Renal pelvis (tissue), 4 donors: Measurements from ENCODE around the gene SLC41A1. TPM values are rescaled to one million over a fixed set of nuclear protein-coding genes. Genes with fewer than 3 reads are reported as not detected.

ENCODE experiments used
- DNase-seq: peaks from one replicate; pipeline ENCODE4 v3.0.0-alpha.2; 2013
- polyA plus RNA-seq, 3 donors: library from polyadenylated mRNA; unstranded; fragments of 120-200 nt; gene quantifications; one replicate each; pipeline ENCODE4 v1.2.1, GENCODE V29; 2013; ENCODE audit not compliant: insufficient read length in 3 of 3

Gene SLC41A1
- polyA plus RNA-seq, 3 donors, result 28.9 to 31.7 (median 30.8) TPM

DNA sequence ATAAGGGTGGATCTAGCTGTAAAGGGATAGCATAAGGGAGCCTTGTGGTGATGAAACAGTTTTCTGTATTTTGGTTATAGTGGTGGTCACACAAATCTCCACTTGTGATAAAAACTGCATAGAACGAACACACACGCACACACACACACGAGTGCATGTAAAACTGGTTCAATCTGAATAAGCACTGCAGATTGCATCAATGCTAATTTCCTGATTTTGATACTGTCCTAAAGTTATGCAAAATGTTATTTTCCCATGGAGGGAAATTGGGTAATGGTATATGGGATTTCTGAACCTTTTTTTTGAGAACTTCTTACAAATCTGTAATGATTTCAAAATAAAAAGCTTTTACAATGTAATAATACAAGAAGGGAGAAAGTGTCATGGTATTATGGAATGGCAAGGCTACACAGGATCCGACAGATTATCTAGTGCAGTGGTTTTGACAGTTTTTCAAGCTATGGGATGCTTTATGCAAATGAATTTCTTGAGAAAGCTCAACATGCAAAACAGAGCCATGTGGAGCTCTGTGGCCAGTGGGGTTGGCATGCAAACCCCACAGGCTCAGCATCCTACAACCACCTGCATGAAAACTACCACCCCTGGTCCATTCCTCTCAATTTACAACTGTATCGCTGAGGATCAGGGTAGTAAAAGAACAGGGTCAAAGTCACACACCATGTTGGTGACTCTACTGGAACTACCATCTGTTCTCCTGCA is 18.8 kb downstream of the SLC41A1 start:
- no peak for DNase-seq

DNA sequence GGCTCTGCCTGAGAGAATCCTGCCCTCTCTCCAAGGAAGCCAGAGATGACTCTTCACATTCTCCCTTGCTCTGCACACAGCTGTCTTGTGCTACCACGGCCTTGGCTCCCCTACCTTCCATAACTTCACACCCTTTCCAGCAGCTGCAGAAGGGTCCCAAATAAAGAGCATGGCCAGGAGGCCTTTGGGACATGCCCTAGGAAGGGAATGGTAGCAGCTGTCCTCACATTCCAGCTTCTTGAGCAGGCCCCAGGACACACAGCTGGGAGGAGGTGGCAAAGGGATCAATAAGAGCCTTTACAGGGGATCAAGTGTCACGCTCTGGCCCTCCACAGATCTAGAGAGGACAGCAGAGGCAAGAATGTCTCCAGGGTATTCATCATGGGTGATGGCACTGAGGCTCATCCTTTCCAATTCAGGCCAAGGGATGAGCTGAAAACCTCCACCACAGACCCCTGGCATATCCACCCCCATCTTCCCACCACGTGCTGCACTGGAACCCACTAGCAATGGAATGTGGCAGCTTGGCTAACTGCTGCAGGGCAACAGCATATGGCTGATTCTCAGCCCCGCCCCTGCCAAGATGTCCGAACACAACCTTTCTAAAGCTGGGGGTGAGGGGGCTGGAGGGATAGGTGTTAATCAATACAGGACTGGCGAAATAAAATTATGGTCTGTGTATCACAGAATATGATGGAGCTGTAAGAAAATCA is 19.9 kb downstream of the SLC41A1 start:
- no peak for DNase-seq

DNA sequence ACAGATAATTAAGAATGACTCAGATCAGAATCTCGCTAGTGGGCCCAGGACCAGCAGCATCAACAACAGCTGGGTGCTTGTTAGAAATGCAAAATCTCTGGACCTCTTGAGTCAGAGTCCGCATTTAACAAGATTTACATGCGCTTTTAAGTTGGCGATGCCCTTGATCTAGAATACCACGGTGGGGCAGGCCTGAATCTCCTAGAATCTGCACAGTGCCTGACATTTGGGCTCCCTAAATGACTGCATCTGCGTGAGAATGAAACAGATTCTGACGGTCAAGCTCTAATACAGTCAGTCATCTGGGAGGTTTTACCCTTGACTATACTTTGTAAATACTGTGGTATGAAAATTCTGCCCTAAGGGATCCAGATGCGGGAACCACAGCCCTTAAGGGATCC is 20.5 kb downstream of the SLC41A1 start:
- DNase-seq, result no peak

DNA sequence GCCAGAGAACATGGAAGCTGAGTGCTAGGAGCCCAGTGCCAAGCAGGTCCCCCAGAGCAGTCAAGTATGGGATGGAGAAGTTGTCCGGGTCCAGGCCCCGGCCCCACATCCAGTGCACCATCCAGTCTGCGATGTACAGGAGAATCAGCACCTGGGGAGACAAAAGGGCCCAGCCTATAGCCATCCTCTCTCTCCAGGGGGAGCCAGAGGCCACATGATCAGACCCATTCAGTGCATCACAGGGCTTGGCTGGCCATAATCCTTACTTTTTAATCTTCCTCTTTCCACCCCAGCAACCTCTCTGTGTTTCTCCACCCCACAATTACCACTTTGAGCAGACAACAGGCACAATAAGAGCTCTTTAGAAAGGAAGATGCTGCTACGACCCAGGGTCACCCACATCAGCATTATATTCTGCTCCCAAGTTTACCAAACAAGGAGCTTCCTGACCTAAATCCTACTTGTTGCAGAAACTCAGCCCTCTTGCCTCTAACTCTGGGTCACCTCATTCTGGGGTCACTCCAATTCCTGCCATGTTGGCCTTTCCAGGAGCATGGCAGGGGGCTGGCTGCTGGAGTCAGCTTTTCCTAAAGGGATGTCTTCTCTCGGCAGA is 21.3 kb downstream of the SLC41A1 start:
- no peak for DNase-seq

DNA sequence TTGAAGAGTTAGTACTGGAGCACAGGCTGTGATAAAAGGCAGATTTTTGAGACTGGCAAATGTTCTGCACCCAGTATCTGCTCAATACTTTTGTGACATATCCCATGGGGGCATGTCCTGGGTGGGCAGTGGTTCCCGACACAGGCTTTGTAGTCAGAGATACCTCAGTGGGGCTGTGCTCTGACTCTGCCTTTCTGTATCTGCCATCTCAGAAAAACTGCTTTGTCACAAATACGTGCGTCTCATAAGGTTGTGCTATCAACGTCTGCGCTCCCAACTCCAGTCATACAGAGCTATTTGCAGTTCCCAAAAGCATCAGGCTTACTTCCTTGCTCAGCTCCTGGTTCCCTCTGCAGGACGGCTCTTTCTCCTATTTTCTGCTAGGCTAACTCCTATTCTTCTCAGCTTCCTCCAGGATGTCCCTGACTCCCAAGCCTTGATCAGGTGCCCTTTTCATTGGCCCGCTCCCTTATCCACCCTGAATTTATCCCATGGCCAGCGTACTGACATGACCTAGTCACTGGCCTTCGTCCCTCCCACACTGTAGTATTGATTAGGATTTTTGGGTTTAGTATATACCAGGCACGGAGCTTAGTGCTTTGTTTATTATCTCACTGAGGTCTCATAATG is 25.6 kb downstream of the SLC41A1 start:
- no peak for DNase-seq

DNA sequence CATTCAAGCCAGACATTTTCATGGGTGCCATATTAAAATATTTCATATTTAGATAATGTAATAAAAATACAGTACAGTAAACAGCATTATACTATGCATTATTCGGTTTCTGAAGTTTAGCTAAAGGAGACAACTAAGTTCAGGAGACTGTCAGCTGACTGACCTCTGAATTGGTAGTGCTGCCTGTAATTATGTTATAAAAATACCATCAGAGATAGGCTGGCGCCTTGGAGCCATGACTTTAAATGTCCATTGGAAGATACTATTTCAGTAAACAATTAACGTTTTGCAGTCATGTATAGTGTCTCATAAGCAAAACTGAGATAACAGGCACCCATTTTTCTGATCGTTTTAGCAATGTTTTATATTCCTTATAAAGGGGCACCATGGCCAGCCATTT is 26.4 kb downstream of the SLC41A1 start:
- DNase-seq, result no peak

DNA sequence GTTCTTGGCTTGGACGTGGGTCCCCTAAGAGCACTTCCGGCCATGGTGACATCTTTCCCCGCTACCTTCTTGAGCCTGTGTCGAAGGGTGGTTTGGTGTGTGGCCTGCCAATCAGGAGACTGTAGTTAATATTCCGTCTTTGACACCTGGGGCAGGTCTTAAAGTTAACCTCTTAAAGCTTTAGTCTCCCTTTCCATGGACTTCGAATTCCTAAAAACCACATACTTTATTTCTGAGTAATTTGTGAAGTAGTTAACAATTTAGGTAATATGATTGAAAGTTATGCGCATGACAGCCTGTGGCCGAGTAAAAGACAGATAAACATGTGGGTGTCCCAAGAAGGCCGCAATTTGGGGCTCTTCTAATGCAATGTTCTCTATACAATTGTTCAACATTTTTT is 27.6 kb downstream of the SLC41A1 start:
- no peak for DNase-seq

DNA sequence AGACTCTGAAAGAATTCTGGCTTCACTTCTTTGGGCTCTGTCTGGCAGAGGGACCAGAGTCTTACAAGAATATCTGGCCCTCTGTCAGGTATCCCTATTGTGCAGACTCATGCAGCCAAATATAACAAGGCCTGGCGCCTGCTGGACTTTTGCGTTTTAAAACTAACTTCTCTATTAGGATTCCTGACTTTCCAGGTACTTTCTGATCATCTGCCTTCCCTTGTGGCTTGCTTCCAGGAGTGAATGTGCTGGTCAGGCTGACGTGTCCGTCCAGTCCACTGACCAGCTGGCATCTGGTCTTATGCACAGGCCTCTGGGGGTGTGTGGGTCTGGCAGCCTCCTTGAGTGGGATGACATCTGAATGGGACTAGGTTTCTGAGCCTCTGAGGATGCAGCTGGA is 29.1 kb downstream of the SLC41A1 start:
- DNase-seq, result no peak

DNA sequence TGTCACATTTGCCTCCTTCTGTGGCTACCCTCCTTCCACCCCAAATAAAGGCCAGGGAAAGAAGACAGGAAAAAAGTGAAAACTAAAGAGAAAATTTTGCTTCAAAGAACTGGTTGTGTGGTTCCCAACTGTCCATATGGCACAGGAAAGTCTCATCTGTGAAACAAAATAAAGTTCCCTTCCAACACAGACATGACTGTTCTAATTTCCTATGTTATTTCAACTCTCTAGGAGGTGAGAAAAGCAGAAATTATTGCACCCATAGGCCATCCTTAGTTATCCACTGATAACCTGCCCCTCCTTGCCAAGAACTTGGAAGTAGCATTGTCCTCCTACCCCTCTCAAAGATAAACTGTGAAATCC is 29.6 kb downstream of the SLC41A1 start:
- no peak for DNase-seq

DNA sequence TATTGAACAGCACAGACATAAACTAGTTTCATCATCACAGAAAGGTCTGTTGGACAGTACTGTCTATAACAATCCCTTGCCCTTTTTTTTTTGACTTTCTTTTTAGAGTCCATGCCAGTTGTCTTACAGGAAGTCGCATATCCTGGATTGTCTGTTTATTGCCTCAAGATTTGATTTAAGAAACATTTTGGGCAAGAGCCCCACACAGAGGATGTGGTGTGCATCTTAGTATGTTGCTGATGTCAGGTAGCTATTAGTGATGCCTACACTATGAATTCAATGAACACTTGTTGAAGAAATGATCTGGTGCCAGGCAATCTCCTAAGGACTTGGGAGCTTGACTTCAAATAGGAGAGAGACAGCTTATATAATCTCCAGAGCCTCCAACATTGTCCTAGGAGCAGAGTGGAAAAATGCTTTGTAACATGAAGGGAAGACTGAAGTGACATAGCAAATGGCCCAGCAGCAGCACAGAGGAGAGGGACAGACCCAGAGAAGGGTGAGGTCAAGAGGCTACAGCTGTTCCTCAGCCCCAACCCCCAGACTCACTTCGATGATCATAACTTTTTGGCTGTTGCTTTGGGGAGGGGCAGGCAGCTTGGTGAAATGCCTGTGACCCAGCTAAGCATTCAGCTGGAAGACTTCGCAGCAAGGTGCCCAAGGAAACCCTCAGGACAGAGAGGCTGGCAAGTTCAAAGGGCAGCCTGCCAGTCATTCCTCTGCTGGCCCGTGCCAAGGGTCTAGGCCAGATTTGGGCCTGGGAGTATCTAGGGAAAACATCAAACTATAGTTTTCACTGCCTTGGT is 30.2 kb downstream of the SLC41A1 start:
- DNase-seq, result no peak

DNA sequence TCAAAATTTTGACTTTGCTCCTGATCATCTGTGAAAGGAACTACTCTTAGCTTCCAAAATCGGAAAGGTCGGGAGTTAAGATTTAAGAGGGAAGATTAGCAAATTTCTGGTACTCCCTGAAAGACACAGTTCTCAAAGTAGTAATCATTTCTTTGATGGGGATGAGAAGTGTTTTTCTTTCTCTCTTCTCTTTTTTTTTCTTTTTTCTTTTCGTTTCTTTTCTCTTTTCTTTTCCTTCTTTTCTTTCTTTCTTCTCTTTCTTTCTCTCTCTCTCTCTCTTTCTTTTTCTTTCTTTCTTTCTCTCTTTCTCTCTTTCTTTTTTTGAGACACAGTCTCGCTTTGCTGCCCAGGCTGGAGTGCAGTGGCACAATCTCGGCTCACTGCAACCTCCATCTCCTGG is 32.7 kb downstream of the SLC41A1 start:
- no peak for DNase-seq

DNA sequence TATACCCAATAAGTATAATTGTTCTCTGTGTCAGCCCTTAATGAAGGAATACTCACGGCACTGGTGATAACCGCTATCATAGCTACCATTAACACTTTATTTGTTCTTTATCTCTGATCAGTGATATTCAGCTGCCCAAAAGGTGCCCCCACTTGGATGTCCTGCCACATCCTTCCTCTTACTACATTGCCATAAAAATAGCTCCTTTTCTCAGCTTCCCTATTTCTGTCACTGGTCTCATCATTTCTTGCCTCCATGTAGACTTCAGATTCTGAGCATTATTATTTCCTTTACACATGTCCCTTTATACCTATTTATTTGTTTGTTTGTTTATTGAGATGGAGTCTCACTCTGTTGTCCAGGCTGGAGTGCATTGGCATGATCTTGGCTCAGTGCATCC is 35.0 kb downstream of the SLC41A1 start:
- no peak for DNase-seq

DNA sequence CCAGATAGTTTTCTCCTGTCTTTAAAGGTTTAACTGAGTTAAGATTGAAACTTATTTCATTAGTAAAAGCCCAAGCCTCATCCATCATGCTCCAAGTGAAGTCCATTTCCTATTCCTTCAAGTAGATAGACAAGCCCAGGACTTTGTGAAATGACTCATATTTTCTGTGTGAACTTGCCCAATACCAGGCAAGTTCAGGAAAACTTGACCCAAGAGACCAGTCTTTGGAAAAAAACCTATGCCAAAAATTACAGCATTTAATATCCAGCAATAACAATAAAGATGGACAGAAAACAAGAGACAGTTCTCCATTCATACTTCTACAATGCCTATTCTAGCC is 37.3 kb downstream of the SLC41A1 start:
- no peak for DNase-seq

DNA sequence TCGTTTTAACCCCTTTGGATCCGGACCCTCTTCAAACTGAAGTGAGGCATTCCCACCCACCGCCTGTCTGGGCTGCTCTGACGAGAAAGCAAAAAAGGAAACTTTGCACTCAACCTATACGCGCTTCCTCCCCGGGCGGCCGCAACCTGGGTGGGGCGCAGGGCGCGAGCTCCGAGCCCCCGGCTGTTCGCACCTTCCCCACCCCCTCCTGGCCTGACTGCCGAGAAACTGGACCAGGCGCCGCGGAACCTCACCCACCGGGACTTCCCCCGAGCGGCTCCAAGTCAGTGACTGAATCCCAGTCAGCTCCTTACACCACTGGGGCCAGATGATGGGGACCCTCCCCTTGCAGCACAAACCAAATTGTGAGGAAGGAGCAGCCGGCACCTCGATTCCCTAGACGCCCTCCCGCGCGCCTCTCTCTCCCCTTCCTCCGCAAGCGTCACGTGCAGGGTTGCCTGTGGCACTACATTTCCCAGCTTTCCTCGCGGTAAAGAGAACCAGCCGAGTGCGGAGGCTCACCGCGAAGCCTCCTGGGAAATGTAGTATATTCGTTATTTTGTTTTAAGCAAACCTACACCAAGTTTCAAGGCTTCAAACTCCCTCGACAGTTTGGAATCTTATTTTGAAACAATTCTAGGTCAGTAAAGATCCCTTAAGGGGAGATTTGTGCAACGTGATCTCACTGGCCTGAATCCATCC is 37.8 kb downstream of the SLC41A1 start, which contains the start of gene RAB29:
RAB29 (minus strand) TSS at position 468 of the 702 bp plus-strand sequence. CDS start 526 bp downstream, outside the sequence.
- DNase-seq, result peak; percentile 59

DNA sequence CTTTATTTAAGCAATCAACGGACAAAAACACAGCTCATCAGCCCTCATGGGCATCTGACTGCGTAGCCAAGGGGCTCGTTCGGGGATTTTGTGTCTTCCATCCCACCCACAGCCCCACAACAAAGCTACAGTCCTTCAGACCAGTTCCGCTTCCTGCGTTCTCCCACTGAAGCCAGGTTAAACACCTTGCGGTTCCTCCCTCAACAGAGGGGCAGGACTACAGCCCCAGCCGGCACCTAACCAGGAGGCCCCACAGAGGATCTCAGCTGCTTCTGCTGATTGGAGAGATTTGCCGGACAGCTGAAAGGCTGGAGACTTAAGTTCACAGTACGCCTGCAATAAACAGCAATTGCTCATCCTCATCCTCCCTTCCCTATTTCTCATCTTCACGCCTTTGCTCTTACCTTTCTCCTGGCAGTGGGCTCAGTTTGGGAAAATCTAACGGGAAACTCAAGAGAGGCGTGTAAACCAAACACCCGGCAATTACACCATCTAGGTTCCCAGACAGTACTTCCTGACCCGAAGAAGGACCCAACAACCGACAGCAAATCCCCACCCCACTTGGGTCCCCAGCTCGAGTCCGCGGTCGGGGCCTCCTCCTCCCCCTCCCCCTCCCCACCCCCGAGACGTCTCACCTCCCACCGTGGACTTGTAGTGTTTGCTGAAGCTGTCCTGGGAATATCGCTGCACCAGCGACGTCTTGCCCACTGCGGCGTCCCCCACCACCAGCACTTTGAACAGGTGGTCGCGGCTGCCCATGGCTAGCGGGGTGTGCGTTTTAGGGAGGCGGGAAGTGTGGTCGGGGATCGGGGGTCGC is 38.6 kb downstream of the SLC41A1 start:
- DNase-seq, result no peak

DNA sequence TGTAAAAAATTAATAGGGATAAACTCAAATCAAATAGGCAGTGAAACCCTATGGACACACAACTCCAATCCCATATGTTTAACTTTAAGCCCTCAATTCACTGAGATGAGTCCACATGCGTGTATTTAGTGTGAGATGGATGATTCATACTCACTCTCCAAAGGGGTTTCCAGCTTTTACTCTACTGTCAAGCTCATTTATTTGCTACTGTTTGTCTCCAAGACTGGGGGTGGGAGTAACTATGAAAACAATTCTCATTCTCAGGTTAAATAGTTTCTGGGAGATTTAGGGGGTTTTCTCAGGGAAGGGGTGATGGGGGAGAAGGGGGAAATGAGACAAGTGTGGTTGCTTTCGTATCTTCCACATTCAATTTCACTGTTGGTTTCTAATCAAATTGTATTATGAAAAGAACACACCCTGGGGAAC is 40.4 kb downstream of the SLC41A1 start:
- DNase-seq, result no peak

DNA sequence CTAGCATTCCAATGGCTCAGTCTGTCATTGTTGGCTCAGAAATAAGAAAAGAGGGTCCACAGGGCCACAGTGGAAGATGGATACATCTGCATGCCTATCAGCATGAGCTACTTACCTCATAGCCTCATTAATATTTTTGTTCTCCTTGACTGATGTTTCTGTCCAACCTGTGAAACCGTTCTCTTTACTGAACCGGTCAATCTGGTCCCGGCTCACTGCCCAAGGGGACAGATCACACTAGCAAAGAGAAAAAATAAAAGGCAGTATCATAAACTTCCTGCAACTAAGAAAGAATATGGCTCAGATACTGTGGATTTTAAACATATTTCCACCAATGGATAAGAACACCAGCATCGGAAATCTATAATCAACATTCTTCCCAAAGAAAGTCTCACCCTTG is 42.4 kb downstream of the SLC41A1 start:
- DNase-seq, result no peak

DNA sequence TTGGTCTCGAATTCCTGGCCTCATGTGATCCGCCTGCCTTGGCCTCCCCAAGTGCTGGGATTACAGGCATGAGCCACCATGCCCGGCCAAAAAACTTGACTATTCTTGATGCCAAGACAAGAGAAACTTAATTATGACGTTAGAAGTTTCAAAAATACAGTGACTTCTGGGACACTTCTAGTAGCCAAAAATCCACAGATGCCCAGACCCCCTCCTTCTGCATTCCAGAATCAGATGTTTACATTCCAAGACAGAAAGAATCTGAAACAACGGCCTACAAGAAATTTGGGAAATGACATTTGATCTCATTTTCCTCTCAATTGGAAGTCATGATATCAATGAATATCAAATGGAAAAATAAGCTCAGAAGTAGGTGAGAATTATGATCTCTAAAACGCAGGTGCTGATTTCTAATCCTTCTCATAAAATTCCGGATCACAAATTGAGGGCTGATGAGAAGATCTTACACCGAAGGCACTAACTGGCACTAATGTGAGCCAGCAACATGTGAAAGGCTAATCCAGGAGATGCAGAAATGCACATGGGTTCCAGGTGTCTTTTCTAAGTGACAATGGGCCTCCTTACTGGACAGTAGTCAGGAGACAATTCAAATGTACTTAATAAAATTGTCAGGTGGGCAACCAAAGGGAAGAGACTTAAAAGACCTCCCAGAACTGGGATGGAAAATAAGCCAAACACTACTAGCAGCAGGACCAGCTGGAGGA is 43.2 kb downstream of the SLC41A1 start:
- DNase-seq, result no peak

DNA sequence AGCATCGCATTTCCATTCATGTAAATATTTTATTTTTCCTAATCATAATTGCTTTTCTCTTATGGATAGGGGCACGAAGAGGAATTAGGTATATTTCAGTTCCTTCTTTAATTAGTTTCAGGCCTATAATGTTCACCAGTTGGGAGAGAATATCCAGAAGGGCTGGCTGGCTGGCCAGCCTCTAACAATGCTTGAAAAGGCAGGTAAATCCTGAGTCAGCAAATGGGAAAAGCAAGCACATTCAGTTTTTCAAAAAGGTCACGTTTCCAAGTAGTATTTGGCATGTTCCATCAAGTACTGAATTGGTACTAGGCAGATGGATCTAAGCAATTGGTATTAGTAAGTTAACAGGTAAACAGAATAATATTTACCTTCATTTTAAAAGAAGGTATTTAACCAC is 45.8 kb downstream of the SLC41A1 start:
- no peak for DNase-seq

DNA sequence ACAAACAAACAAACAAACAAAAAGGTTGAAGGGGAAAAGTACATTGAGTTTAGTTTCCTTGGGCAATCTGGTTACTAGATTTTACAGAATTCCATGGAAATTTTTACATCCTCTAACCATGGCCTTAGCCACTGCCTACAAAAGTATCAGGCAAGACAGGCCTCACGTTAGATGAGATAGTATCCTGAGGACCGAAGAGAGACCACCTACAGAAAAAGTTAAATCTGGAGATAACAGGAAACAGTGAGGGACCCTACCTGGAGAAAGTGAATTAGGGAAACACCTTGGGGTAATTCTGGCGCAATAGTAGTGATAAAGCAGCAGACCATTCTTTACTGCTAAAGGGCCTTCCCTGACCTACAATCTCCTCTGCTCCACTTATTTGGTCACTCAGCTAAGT is 46.4 kb downstream of the SLC41A1 start:
- DNase-seq, result no peak
